ENCODE measurements around the gene SLC22A23.

DNA sequence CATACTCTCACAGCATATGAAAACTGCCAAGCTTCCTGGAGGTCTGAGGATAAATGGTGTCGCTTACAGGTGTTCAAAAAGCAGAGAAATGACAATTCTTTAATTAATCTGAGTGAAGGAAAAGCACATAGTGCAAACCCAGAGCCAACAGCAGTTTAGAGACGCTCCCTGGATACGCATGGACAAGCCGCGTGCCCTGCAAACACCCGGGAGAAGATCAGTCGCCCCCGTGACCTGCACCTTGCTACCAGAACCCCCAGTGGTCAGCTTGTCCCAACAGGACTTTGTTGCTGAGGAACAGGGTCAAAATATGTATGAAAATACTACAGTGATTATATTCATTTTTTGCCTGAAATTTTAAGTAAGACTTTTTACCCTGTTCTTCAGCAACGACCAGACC, 104.2 kb downstream of the SLC22A23 start:
- TF ChIP-seq, protein P1, sequence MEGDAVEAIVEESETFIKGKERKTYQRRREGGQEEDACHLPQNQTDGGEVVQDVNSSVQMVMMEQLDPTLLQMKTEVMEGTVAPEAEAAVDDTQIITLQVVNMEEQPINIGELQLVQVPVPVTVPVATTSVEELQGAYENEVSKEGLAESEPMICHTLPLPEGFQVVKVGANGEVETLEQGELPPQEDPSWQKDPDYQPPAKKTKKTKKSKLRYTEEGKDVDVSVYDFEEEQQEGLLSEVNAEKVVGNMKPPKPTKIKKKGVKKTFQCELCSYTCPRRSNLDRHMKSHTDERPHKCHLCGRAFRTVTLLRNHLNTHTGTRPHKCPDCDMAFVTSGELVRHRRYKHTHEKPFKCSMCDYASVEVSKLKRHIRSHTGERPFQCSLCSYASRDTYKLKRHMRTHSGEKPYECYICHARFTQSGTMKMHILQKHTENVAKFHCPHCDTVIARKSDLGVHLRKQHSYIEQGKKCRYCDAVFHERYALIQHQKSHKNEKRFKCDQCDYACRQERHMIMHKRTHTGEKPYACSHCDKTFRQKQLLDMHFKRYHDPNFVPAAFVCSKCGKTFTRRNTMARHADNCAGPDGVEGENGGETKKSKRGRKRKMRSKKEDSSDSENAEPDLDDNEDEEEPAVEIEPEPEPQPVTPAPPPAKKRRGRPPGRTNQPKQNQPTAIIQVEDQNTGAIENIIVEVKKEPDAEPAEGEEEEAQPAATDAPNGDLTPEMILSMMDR (IDR thresholded peaks at IDR 0.05; ENCODE audit: borderline replicate concordance, extremely low read depth, low read length, poor library complexity, severe bottlenecking): no peak
- TF ChIP-seq EZH2 (IDR thresholded peaks at IDR 0.05; ENCODE audit: borderline replicate concordance, low read depth, low read length, severe bottlenecking): no peak

Measured in DND-41 (cell line).